Measurements from ENCODE around the gene LSAMP.

- TF ChIP-seq CTCF (IDR thresholded peaks at IDR 0.05), result no peak
- TF ChIP-seq POLR2A (IDR thresholded peaks at IDR 0.05), result no peak
Observed at GRCh38 chr3:116164039-116164438, 281.2 kb downstream of the LSAMP start.

All from lower leg skin (tissue), 3 donors.